Pancreas (tissue), 10 donors: Measurements from ENCODE around the gene CFAP77. TPM values are rescaled to one million over a fixed set of nuclear protein-coding genes. Genes with fewer than 3 reads are reported as not detected.

ENCODE experiments used
- ATAC-seq, 4 donors: fragments of 200-7000 bp; cut with Tn5 transposase; one replicate each; pipeline versions ENCODE4 v1.8.0 to v1.9.1; 2020; ENCODE audit warnings: mild to moderate bottlenecking in 4 of 4, moderate library complexity in 4 of 4
- DNase-seq, 6 donors: peaks; one replicate each; pipeline ENCODE4 v3.0.0-alpha.2; 2020
- FAIRE-seq: peaks from 2 replicates; lab custom pipeline; 2012; peaks lifted over from hg19 to GRCh38; lab: Jason Lieb, UNC
- H3K27ac ChIP-seq, 4 donors: fragments of 200-600 bp; sonication (generic); 1 replicate in 3 of 4; 2 replicates in 1 of 4; pipeline versions ENCODE4 v1.5.0 to v1.8.0; 2020
- H3K27me3 ChIP-seq, 4 donors: fragments of 200-600 bp; one replicate each; pipeline ENCODE4 v1.8.0; 2021
- H3K36me3 ChIP-seq, 3 donors: fragments of 200-600 bp; sonication (generic) in 1 of 3; one replicate each; pipeline versions ENCODE4 v1.5.0 to v1.8.0; 2020 to 2021
- H3K4me1 ChIP-seq, 3 donors: fragments of 200-600 bp; one replicate each; pipeline ENCODE4 v1.8.0; 2021
- H3K4me3 ChIP-seq, 4 donors: fragments of 200-600 bp; sonication (generic) in 2 of 4; one replicate each; pipeline versions ENCODE4 v1.5.0 to v1.8.0; 2020 to 2021
- H3K9me3 ChIP-seq, 4 donors: fragments of 200-600 bp; one replicate each; pipeline ENCODE4 v1.8.0; 2021
- WGBS, 2 donors: extraction: QIAGEN DNeasy Blood & Tissue Kit; methylation state at CpG; one replicate each; pipeline ENCODE4 v1.1.7; 2013; 5-methylcytosine and 5-hydroxymethylcytosine counted together
- intact Hi-C, 3 donors: fragments of 100-400 bp; cut with DNase I; formaldehyde crosslinking; loops; one replicate each; pipeline versions ENCODE4 v1.11.1 to v1.14.2; 2022
- polyA plus RNA-seq, 2 donors: library from polyadenylated mRNA; stranded (reverse); fragments of 200-250 nt; gene quantifications; one replicate each; pipeline ENCODE4 v1.2.3, GENCODE V29; 2013
- total RNA-seq, 6 donors: library from RNA; stranded (reverse); fragmentation: NEBNext Ultra II Directional in 4 of 6; extraction: Animal tissue kit (Norgen Biotek cat#: 25700) in 4 of 6; gene quantifications; one replicate each; pipeline versions ENCODE4 v1.2.1 to v1.2.4, GENCODE V29; 2021 to 2023
- TF ChIP-seq, protein P1 (sequence below), 4 donors: fragments of 200-600 bp; sonication (generic) in 3 of 4; IDR thresholded peaks; one replicate each; pipeline versions ENCODE4 v1.5.0 to v1.8.0; 2021; ENCODE audit warnings: antibody characterized with exemption in 4 of 4
- donor health status: healthy with polysubstance abuse.
- donor health status: DM: no; HTN: no; CAD: no; lungs with moderate emphysema.
- donor health status: DM: no; HTN: no; CAD: no.
- donor health status: control.
- donor health status: control.
- donor health status: Bipolar disorder and iron deficiency.
- donor health status: DM: yes; HTN: yes; CAD: no.
- donor health status: DM: no; HTN: no; CAD: no.
- donor health status: DM: no; HTN: no; CAD: no.
- donor health status: DM: yes; HTN: yes; CAD: no.

The CFAP77 gene
- total and polyA plus RNA-seq, 8 donors: not detected

DNA sequence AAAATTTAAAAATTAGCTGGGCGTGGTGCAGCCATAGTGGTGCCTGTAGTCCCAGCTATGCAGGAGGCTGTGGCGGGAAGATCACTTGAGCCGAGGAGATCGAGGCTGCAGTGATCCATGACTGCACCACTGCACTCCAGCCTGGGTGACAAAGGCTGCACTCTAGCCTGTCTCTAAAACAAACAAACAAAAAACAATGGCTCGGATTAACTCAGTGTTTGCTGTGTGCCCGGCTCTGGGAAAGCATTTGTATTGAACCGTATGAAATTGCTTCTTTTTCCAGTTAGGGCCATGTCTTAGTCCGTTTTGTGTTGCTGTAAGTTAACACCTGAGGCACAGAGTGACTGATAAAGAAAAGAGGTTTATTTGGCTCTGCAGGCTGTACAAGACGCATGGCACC, 62.6 kb downstream of the CFAP77 start:
- no peak overlapping the region for H3K27ac ChIP-seq
- H3K4me3 ChIP-seq: no peak overlapping the region
- H3K4me1 ChIP-seq: no peaks in the 10 kb centered on the region
- WGBS, 2 donors: 46 to 47% methylated on average over 9 of the region's 9 CpGs
- H3K27me3 ChIP-seq: no peaks in the 10 kb centered on the region
- no peaks in the 10 kb centered on the region for H3K36me3 ChIP-seq
- no peaks in the 10 kb centered on the region for H3K9me3 ChIP-seq
- ATAC-seq (no peak), DNase-seq (no peak), FAIRE-seq (no peak)
- TF ChIP-seq, protein P1, sequence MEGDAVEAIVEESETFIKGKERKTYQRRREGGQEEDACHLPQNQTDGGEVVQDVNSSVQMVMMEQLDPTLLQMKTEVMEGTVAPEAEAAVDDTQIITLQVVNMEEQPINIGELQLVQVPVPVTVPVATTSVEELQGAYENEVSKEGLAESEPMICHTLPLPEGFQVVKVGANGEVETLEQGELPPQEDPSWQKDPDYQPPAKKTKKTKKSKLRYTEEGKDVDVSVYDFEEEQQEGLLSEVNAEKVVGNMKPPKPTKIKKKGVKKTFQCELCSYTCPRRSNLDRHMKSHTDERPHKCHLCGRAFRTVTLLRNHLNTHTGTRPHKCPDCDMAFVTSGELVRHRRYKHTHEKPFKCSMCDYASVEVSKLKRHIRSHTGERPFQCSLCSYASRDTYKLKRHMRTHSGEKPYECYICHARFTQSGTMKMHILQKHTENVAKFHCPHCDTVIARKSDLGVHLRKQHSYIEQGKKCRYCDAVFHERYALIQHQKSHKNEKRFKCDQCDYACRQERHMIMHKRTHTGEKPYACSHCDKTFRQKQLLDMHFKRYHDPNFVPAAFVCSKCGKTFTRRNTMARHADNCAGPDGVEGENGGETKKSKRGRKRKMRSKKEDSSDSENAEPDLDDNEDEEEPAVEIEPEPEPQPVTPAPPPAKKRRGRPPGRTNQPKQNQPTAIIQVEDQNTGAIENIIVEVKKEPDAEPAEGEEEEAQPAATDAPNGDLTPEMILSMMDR (IDR thresholded peaks at IDR 0.05): no peak
- intact Hi-C loops: no loop called here

DNA sequence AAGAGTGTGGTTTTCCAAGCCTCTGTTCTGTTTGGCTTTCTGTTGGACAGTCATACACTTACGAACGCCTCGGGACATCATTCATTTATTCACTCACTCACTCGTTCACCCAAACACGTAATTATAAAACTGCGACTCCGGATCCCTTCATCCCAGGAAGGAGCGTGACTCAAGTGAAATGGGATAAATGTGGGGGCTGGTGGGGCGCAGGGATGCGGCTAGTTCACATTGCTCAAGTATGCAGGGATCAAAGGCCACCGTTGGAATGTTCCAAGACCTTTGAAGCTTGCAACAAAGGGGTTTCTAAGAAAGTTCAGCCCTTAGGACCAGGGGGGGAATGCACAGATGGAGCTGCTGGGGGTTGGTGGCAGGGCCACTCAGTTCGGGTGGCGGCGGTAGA, 64.2 kb downstream of the CFAP77 start:
- no peak for FAIRE-seq
- whole genome bisulfite sequencing, 2 donors: 59 to 63% methylated on average over 14 of the region's 14 CpGs
- TF ChIP-seq, protein P1 (IDR thresholded peaks at IDR 0.05): no peak

DNA sequence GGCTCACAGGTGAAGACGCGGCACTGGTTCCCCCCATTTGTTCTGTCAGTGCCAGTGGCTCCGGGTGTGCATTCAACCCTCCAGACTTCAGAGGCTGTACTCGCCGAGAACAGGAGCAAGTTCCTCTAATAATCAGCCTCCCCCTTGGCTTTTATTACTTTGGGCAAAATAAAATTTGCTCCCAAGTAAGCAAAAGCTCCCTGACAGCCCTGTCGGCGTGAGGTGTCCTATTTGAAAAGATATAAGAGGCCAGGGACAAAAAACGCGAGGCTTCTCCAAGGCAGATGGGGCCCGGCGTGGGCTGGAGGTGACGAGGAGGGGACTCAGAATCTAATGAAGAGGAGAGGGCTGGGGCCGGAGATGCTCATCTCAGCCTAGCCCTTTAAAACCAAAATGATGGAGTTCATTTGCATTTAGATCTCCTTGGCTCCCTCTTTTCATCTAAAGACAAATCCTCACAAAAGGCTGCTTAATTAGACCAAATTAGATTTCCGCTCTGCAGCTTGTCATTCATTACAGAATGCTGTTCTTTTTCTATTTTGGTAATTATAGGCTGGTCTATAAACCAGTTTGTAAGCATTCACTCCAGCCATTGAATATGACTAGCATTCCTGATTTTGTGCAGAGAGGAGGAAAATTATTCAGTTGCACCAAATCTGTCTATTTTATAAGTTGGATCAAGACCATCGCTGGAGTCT, 68.5 kb downstream of the CFAP77 start:
- H3K27me3 ChIP-seq: no peaks in the 10 kb centered on the region
- no peaks in the 10 kb centered on the region for H3K4me1 ChIP-seq
- DNase-seq (no peak), ATAC-seq (no peak), FAIRE-seq (no peak)
- H3K27ac ChIP-seq: no peak overlapping the region
- WGBS, 2 donors: 73 to 77% methylated on average over 15 of the region's 15 CpGs
- H3K36me3 ChIP-seq: no peaks in the 10 kb centered on the region
- H3K9me3 ChIP-seq: no peaks in the 10 kb centered on the region
- TF ChIP-seq, protein P1 (IDR thresholded peaks at IDR 0.05): no peak
- intact Hi-C loops: no loop called here
- no peak overlapping the region for H3K4me3 ChIP-seq

More for the DNA sequence above, 64.2 kb downstream of the CFAP77 start:
- no peak for DNase-seq
- Histone ChIP-seq H3K4me1 (no peaks in the 10 kb centered on the region), H3K27ac (no peak overlapping the region), H3K9me3 (no peaks in the 10 kb centered on the region), H3K27me3 (no peaks in the 10 kb centered on the region), H3K4me3 (no peak overlapping the region), H3K36me3 (no peaks in the 10 kb centered on the region)
- intact Hi-C loops: no loop called here
- ATAC-seq: no peak

DNA sequence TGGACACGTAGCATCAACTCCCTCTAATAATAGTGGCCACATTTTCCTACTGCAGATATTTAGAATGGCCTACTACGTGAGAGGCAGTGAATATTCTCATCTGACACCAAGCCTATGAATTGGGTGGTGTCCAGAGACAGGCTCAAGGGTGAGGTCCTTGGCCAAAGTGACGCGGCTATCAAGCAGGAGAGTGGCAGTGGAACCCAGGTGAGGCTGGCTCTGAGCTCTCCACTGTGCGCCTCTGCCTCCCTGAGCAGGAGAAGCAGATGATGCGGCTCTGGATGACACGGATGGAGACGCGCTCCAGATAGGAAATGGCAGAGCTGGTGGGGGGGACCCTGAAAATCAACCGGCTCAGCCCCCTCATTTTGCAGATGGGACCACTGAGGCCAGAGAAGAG, 69.7 kb downstream of the CFAP77 start:
- H3K36me3 ChIP-seq: no peaks in the 10 kb centered on the region
- no peaks in the 10 kb centered on the region for H3K4me1 ChIP-seq
- H3K27me3 ChIP-seq: no peaks in the 10 kb centered on the region
- DNase-seq (no peak), FAIRE-seq (no peak), ATAC-seq (no peak)
- H3K4me3 ChIP-seq: no peak overlapping the region
- no peak overlapping the region for H3K27ac ChIP-seq
- no peaks in the 10 kb centered on the region for H3K9me3 ChIP-seq
- 78 to 82% methylated on average over 10 of the region's 10 CpGs for whole genome bisulfite sequencing, 2 donors
- TF ChIP-seq, protein P1 (IDR thresholded peaks at IDR 0.05): no peak
- intact Hi-C loops: no loop called here

DNA sequence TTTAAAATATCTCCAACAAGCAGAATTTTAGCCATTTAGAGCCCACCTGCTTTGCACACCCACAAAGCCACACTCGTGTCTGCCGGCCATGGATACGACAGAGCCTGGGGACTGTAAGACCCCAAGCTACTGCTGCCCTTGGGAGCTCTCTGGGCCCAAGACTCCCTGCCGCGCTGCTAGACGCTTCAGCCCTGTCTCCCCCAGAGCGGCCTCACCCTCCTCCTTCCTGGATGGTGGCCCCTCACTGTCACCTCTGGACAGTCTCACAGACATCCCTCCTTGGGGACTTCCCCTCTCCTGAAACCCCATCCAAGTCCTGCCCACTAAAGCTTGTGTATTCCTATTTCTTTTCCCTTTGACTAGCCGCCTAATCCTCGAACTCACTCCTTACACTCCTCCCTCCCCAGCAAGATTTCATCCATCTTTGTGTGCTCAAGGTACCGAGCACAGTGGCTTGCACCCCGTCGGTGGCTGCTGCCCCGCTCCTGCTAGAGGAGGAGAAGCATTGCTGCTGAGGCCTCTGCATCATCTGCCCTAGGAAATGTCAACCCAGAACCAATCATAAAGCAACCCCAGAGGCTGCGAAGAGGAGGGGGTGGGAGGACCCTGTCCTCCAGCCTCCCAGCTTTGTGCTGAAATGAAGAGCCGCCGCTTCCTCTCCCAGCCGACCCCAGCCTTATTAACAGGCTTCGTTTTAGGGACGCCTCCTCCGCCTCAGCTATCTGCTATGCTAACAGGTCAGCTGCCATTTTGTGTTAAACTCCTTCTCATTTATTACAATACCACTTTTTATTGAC, 71.2 kb downstream of the CFAP77 start:
- no peak overlapping the region for H3K27ac ChIP-seq
- H3K4me3 ChIP-seq: no peak overlapping the region
- TF ChIP-seq, protein P1 (IDR thresholded peaks at IDR 0.05): no peak
- intact Hi-C loops: no loop called here
- no peaks in the 10 kb centered on the region for H3K4me1 ChIP-seq
- WGBS, 2 donors: 54 to 56% methylated on average over 20 of the region's 20 CpGs
- no peaks in the 10 kb centered on the region for H3K27me3 ChIP-seq
- H3K36me3 ChIP-seq: no peaks in the 10 kb centered on the region
- FAIRE-seq (no peak), ATAC-seq (no peak), DNase-seq (no peak)
- no peaks in the 10 kb centered on the region for H3K9me3 ChIP-seq
